ENCODE data around the gene PLEKHO1. TPM values are rescaled to one million over a fixed set of nuclear protein-coding genes. Genes with fewer than 3 reads are reported as not detected.

Gene PLEKHO1
- polyA plus RNA-seq, 1 of the 3 experiments (the other 2 are of a cell fraction), result 33.5 TPM

GRCh38 chr1:150192012-150192411, 42.3 kb downstream of the PLEKHO1 start (continued):
- no peak for TF ChIP-seq CTCF (IDR thresholded peaks at IDR 0.05)
- no peak for TF ChIP-seq CHD2 (IDR thresholded peaks at IDR 0.05; ENCODE audit: low read length, partially characterized antibody)
- TF ChIP-seq GABPA (IDR thresholded peaks at IDR 0.05; ENCODE audit: low read depth), result no peak
- peak; percentile 47; the same call in 1 of the 2 replicates for TF ChIP-seq FOXM1 (IDR thresholded peaks at IDR 0.05; ENCODE audit: low read depth)
- TF ChIP-seq REST (IDR thresholded peaks at IDR 0.05; ENCODE audit: low read depth, low read length), result no peak
- TF ChIP-seq PBX3 (IDR thresholded peaks at IDR 0.05), result peak; percentile 89
- 0 out of 2 replicates have a peak, but pooled peaks have one; percentile 42 for TF ChIP-seq SIN3A (IDR thresholded peaks at IDR 0.05; ENCODE audit: borderline replicate concordance, low read depth, low read length)
- TF ChIP-seq RXRA (IDR thresholded peaks at IDR 0.05; ENCODE audit: borderline replicate concordance, low read depth), result peak; percentile 82
- peak; percentile 69; the same call in 1 of the 2 replicates for TF ChIP-seq POLR2AphosphoS5 (IDR thresholded peaks at IDR 0.05; ENCODE audit: low read depth, low read length)
- TF ChIP-seq TAF1 (IDR thresholded peaks at IDR 0.05; ENCODE audit: borderline replicate concordance, low read depth, low read length), result no peak
- no peak for TF ChIP-seq YY1 (IDR thresholded peaks at IDR 0.05; ENCODE audit: low read depth)
- peak; percentile 99 for TF ChIP-seq MEF2A (IDR thresholded peaks at IDR 0.05; ENCODE audit: borderline replicate concordance, low read depth)
- TF ChIP-seq RAD21 (IDR thresholded peaks at IDR 0.05; ENCODE audit: low read length), result no peak
- no peak for TF ChIP-seq ZBTB33 (IDR thresholded peaks at IDR 0.05; ENCODE audit: borderline replicate concordance, low read depth)
- TF ChIP-seq NFIC (IDR thresholded peaks at IDR 0.05; ENCODE audit: borderline replicate concordance), result peak; percentile 48; the same call in 1 of the 2 replicates
- no peak for TF ChIP-seq SMC3 (IDR thresholded peaks at IDR 0.05; ENCODE audit: low read depth, low read length)
- peak; percentile 93 for TF ChIP-seq TEAD4 (IDR thresholded peaks at IDR 0.05; ENCODE audit: borderline replicate concordance, insufficient read depth)
- no peak for TF ChIP-seq MXI1 (IDR thresholded peaks at IDR 0.05; ENCODE audit: low read depth, low read length)
- no peak for TF ChIP-seq IRF3 (IDR thresholded peaks at IDR 0.05; ENCODE audit: low read depth, low read length)
- peak; percentile 96 for TF ChIP-seq TCF12 (IDR thresholded peaks at IDR 0.05)
- peak; percentile 12 to 89; a peak in 2 of 4 replicates for TF ChIP-seq EP300 (IDR thresholded peaks at IDR 0.05; ENCODE audit: borderline replicate concordance in 1 of 2, low read depth in 1 of 2, low read length in 1 of 2)
- TF ChIP-seq ELF1 (IDR thresholded peaks at IDR 0.05), result no peak
